Kidney epithelial cell (primary cell): Measurements from ENCODE around the gene CES2. TPM values are rescaled to one million over a fixed set of nuclear protein-coding genes. Genes with fewer than 3 reads are reported as not detected.

Experiments used
- DNase-seq: peaks from one replicate; pipeline ENCODE4 v3.0.0-alpha.2; 2010; ENCODE audit warnings: low read depth
- H3K27me3 ChIP-seq: 2 replicates; pipeline ENCODE4 v1.6.0; 2011; ENCODE audit warnings: low read length; ENCODE audit not compliant: control insufficient read depth, insufficient read depth
- H3K36me3 ChIP-seq: 2 replicates; pipeline ENCODE4 v1.5.1; 2011; ENCODE audit warnings: low read length; ENCODE audit not compliant: control insufficient read depth, insufficient read depth
- H3K4me3 ChIP-seq: 2 replicates; pipeline ENCODE4 v1.5.1; 2011; ENCODE audit warnings: low read depth, mild to moderate bottlenecking, control low read depth, low read length
- CTCF ChIP-seq: IDR thresholded peaks from 2 replicates; pipeline ENCODE4 v1.5.1; 2011; ENCODE audit warnings: mild to moderate bottlenecking, moderate library complexity, low read length, control low read depth, inconsistent platforms; ENCODE audit not compliant: insufficient read depth, poor library complexity, severe bottlenecking
- total RNA-seq: library from RNA; depleted of rRNA; stranded (reverse); fragments of >200 nt; gene quantifications from 2 replicates; pipeline ENCODE4 v1.2.3, GENCODE V29; 2015

The CES2 gene
- total RNA-seq, 1 donor from 2014 or later, result 48.0 TPM

DNA sequence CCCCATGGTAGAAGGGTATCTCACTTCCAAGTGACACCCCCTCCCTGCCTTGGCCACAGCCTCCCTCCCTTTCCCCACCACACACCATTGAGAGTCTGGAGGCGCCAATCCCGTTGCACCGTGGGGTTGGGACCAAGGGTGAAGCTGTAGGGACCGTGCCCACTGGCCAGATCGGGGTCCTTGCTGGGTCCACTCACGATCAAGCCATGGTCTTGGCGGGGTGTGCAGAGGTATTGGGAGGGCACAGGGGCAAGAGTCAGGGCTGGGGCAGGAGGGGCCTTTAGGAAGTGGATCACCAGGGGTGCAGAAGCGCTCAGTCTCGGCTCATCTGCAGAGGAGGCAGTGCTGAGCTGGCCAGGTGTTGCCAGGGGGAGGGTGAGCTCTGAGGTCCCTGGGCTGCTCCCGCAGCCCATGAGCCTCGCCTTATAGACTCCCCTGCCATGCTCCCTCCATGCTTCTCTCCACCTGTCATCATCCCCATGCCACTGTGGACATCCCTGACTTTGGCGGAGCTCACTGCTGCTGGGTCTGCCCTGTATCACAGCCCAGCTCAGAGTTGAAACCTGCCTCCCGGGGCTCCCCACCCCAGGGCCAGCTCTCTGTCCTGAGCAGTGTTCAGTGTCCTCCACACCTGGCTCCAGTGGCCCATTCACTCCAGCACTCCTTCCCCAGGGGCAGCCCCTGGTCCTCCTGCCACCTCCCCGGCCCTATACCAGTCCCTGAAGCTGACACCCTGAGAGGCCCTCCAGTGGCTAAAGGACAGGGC, 25.0 kb upstream of the CES2 start:
- no peaks in the 10 kb centered on the region for H3K36me3 ChIP-seq
- H3K4me3 ChIP-seq, result no peak overlapping the region
- no peak for TF ChIP-seq CTCF
- no peak for DNase-seq
- H3K27me3 ChIP-seq, result no peaks in the 10 kb centered on the region

DNA sequence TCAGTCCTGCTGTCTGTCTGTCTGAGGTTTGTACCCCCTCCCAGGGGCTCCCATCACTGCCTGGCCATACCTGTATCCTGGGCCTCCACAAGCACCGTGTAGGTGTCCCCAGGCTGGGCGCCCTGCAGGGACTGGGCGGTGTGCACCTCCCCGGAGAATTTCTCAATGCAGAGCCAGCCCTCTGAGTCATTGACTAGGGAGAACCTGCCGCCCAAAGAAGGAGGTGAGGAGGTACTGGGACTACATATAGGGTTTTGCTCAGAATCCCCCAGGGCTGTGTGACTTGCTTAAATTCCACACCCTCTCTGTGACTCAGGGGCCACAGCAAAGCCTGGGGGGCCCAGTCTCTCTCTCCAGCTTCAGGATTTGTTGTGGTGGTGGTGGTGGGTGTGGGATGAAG, 24.2 kb upstream of the CES2 start:
- H3K27me3 ChIP-seq, result no peaks in the 10 kb centered on the region
- DNase-seq, result no peak
- TF ChIP-seq CTCF, result no peak
- no peaks in the 10 kb centered on the region for H3K36me3 ChIP-seq
- H3K4me3 ChIP-seq, result no peak overlapping the region

DNA sequence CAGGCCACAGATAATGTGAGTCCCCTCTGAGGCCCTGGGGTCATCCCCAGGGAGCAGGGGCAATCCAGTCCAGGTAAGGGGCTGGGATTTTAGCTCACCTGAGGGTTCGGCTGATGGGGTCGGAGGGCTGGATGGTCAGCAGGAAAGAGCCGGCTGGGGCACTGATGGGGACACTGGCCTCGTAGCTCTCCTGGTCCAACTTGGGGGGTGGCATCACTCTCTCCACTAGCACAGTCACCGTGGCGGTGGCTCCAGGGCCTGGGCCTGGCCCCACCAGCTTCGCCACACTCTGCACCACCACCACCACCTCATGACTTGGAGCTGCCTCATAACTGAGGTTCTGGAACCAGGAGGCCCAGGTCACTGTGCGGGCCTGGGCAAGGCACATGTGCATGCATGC, 23.5 kb upstream of the CES2 start:
- TF ChIP-seq CTCF, result no peak
- H3K36me3 ChIP-seq, result no peaks in the 10 kb centered on the region
- H3K4me3 ChIP-seq, result no peak overlapping the region
- no peaks in the 10 kb centered on the region for H3K27me3 ChIP-seq
- DNase-seq, result no peak

DNA sequence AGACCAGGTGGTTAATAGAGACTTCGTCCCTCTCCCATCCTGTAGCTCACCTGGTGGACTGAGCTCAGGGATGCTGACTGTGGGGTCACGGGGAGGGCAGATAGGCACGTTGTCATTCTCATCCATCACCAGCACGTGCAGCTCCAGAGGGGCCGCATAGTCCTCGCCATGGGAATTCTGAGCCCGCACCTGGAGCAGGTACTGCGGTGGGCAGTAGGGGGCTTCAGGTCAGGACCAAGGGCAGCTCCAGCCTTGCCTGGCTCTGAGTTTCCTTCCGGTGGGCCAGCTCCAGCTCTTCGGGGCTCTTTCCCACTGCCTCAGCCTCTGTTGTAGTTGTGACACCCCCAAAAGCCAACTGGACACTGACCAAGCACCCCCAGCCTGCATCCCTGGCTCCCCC, 22.2 kb upstream of the CES2 start:
- H3K4me3 ChIP-seq, result no peak overlapping the region
- H3K27me3 ChIP-seq, result no peaks in the 10 kb centered on the region
- TF ChIP-seq CTCF, result no peak
- no peak for DNase-seq
- H3K36me3 ChIP-seq, result no peaks in the 10 kb centered on the region

DNA sequence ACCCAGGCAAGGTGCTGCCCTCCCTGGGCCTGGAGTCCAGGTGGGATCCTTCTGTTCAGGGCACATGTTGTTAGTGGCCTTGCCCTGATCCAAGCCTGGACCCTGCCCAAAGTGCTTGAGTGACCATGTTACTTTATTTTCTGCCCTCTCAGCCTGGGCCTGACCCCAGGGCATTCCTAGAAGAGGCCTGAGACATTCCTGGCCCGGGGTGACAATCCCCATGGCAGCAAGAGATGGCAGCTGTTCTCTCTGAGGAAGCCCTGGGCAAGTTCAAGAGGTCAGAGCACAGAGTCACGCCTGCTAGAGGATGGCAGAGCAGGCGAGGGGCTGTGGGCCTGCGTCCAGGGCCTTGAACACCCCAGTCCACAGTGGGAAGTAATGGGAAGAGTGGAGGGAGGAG, 21.6 kb upstream of the CES2 start:
- no peak for DNase-seq
- no peak for TF ChIP-seq CTCF
- H3K36me3 ChIP-seq, result no peaks in the 10 kb centered on the region
- H3K4me3 ChIP-seq, result no peak overlapping the region
- no peaks in the 10 kb centered on the region for H3K27me3 ChIP-seq

DNA sequence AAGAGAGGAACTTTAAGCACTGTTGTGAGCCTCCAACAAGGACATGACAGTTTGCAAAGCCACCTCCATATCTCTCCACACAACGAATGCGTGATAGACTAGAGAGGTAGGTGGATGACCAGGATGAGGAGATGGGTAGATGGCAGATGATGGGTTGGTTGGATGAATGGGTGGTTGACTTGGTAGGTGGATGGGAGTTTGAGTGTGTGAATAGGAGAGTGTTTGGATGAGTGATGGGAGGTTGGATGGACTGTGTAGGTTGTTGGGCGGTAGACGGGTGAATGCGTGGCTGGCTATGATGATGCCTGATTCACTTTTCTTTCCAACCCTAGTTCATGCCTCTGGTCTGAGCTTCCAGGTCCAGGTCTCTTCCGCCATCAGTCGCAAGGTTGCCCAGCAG, 20.8 kb upstream of the CES2 start:
- H3K36me3 ChIP-seq, result no peaks in the 10 kb centered on the region

More for the DNA sequence above, 20.8 kb upstream of the CES2 start:
- TF ChIP-seq CTCF, result no peak
- Histone ChIP-seq H3K27me3 (no peaks in the 10 kb centered on the region), H3K4me3 (no peak overlapping the region)
- DNase-seq, result no peak
